HepG2 (cell line): ENCODE results near the gene TOX4. TPM values are rescaled to one million over a fixed set of nuclear protein-coding genes. Genes with fewer than 3 reads are reported as not detected.

ENCODE experiments used
- GABPB1 ChIP-seq: IDR thresholded peaks from 2 replicates; pipeline ENCODE4 v1.6.1; 2016; ENCODE audit warnings: mild to moderate bottlenecking, missing genetic modification reagents, moderate library complexity, missing compliant biosample characterization
- MEF2D ChIP-seq: sonication (generic); formaldehyde crosslinking; IDR thresholded peaks from 2 replicates; pipeline ENCODE4 v1.5.1; 2020; ENCODE audit warnings: mild to moderate bottlenecking, missing genetic modification reagents
- UBTF ChIP-seq: sonication (generic); formaldehyde crosslinking; IDR thresholded peaks from 2 replicates; pipeline ENCODE4 v1.4.0; 2020; ENCODE audit warnings: mild to moderate bottlenecking, missing genetic modification reagents
- ZNF558 ChIP-seq: sonication (generic); formaldehyde crosslinking; IDR thresholded peaks from 2 replicates; pipeline ENCODE4 v1.9.0; 2022; ENCODE audit warnings: mild to moderate bottlenecking, missing genetic modification reagents, borderline replicate concordance
- ZNF567 ChIP-seq: sonication (generic); formaldehyde crosslinking; IDR thresholded peaks from 2 replicates; pipeline ENCODE4 v1.8.1; 2023; ENCODE audit warnings: mild to moderate bottlenecking, missing genetic modification reagents, borderline replicate concordance
- ZNF576 ChIP-seq: sonication (generic); formaldehyde crosslinking; IDR thresholded peaks from 2 replicates; pipeline ENCODE4 v1.4.0; 2020; ENCODE audit warnings: mild to moderate bottlenecking, missing genetic modification reagents
- polyA plus RNA-seq, 8 experiments: library from polyadenylated mRNA; depleted of rRNA in 3 of 8; stranded (reverse) in 7 of 8; unstranded in 1 of 8; fragments of >200 nt; fragmentation: Illumina TruSeq in 4 of 8; extraction: Trizol in 4 of 8; gene quantifications; 2 replicates each; pipeline versions ENCODE4 v1.2.1 to v1.2.3, GENCODE V29; 2011 to 2016; ENCODE audit warnings: low read depth in 4 of 8, missing spikeins in 1 of 8, mixed read lengths in 1 of 8; ENCODE audit not compliant: insufficient read depth in 1 of 8
- total RNA-seq, 5 experiments: library from RNA; depleted of rRNA; stranded (reverse); fragments of >200 nt; fragmentation: Illumina TruSeq; extraction: Trizol; gene quantifications; 2 replicates each; pipeline ENCODE4 v1.2.3, GENCODE V29; 2016; ENCODE audit warnings: low read depth in 1 of 5
- TF ChIP-seq, protein P1 (sequence below): sonication (generic); formaldehyde crosslinking; IDR thresholded peaks from 2 replicates; pipeline ENCODE4 v1.9.0; 2022; ENCODE audit warnings: missing genetic modification reagents, mild to moderate bottlenecking, borderline replicate concordance
- TF ChIP-seq, protein P2 (sequence below): sonication (generic); formaldehyde crosslinking; IDR thresholded peaks from 2 replicates; pipeline ENCODE4 v1.4.0; 2020; ENCODE audit warnings: mild to moderate bottlenecking, missing genetic modification reagents
- TF ChIP-seq, protein P3 (sequence below): sonication (generic); formaldehyde crosslinking; IDR thresholded peaks from 2 replicates; pipeline ENCODE4 v1.8.1; 2022; ENCODE audit warnings: low read depth, mild to moderate bottlenecking, missing genetic modification reagents
- TF ChIP-seq, protein P4 (sequence below): sonication (generic); formaldehyde crosslinking; IDR thresholded peaks from 2 replicates; pipeline ENCODE4 v1.8.0; 2022; ENCODE audit warnings: mild to moderate bottlenecking, missing genetic modification reagents, moderate library complexity
- TF ChIP-seq, protein P5 (sequence below): sonication (generic); formaldehyde crosslinking; conservative IDR thresholded peaks from 2 replicates; pipeline ENCODE4 v1.4.0; 2020; ENCODE audit warnings: mild to moderate bottlenecking, missing genetic modification reagents, moderate library complexity

TOX4 gene
- total and polyA plus RNA-seq, 2 of the 13 experiments (the other 11 are each of a cell fraction or from before 2014, with no cell fraction given): 71.8 to 163 TPM

GRCh38 chr14:21536418-21537089 lies 59.6 kb downstream of the TOX4 start (continued):
- TF ChIP-seq, protein P1, sequence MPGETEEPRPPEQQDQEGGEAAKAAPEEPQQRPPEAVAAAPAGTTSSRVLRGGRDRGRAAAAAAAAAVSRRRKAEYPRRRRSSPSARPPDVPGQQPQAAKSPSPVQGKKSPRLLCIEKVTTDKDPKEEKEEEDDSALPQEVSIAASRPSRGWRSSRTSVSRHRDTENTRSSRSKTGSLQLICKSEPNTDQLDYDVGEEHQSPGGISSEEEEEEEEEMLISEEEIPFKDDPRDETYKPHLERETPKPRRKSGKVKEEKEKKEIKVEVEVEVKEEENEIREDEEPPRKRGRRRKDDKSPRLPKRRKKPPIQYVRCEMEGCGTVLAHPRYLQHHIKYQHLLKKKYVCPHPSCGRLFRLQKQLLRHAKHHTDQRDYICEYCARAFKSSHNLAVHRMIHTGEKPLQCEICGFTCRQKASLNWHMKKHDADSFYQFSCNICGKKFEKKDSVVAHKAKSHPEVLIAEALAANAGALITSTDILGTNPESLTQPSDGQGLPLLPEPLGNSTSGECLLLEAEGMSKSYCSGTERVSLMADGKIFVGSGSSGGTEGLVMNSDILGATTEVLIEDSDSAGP (CRISPR knock-in tag): peak; percentile 20; the same call in 1 of the 2 replicates
- TF ChIP-seq, protein P2, sequence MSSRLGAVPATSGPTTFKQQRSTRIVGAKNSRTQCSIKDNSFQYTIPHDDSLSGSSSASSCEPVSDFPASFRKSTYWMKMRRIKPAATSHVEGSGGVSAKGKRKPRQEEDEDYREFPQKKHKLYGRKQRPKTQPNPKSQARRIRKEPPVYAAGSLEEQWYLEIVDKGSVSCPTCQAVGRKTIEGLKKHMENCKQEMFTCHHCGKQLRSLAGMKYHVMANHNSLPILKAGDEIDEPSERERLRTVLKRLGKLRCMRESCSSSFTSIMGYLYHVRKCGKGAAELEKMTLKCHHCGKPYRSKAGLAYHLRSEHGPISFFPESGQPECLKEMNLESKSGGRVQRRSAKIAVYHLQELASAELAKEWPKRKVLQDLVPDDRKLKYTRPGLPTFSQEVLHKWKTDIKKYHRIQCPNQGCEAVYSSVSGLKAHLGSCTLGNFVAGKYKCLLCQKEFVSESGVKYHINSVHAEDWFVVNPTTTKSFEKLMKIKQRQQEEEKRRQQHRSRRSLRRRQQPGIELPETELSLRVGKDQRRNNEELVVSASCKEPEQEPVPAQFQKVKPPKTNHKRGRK (CRISPR knock-in tag): 0 out of 2 replicates have a peak, but pooled peaks have one; percentile 6
- no peak for TF ChIP-seq ZNF576 (CRISPR knock-in tag)
- peak; percentile 51; the same call in 1 of the 2 replicates for TF ChIP-seq UBTF (CRISPR knock-in tag)
- TF ChIP-seq, protein P3, sequence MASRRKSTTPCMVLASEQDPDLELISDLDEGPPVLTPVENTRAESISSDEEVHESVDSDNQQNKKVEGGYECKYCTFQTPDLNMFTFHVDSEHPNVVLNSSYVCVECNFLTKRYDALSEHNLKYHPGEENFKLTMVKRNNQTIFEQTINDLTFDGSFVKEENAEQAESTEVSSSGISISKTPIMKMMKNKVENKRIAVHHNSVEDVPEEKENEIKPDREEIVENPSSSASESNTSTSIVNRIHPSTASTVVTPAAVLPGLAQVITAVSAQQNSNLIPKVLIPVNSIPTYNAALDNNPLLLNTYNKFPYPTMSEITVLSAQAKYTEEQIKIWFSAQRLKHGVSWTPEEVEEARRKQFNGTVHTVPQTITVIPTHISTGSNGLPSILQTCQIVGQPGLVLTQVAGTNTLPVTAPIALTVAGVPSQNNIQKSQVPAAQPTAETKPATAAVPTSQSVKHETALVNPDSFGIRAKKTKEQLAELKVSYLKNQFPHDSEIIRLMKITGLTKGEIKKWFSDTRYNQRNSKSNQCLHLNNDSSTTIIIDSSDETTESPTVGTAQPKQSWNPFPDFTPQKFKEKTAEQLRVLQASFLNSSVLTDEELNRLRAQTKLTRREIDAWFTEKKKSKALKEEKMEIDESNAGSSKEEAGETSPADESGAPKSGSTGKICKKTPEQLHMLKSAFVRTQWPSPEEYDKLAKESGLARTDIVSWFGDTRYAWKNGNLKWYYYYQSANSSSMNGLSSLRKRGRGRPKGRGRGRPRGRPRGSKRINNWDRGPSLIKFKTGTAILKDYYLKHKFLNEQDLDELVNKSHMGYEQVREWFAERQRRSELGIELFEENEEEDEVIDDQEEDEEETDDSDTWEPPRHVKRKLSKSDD (CRISPR knock-in tag): no peak
- no peak for TF ChIP-seq ZNF558 (CRISPR knock-in tag)
- TF ChIP-seq MEF2D: peak; percentile 14; the same call in 1 of the 2 replicates
- peak; percentile 31; the same call in 1 of the 2 replicates for TF ChIP-seq GABPB1 (CRISPR knock-in tag)
- TF ChIP-seq, protein P4, sequence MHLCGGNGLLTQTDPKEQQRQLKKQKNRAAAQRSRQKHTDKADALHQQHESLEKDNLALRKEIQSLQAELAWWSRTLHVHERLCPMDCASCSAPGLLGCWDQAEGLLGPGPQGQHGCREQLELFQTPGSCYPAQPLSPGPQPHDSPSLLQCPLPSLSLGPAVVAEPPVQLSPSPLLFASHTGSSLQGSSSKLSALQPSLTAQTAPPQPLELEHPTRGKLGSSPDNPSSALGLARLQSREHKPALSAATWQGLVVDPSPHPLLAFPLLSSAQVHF (CRISPR knock-in tag): no peak
- TF ChIP-seq, protein P5, sequence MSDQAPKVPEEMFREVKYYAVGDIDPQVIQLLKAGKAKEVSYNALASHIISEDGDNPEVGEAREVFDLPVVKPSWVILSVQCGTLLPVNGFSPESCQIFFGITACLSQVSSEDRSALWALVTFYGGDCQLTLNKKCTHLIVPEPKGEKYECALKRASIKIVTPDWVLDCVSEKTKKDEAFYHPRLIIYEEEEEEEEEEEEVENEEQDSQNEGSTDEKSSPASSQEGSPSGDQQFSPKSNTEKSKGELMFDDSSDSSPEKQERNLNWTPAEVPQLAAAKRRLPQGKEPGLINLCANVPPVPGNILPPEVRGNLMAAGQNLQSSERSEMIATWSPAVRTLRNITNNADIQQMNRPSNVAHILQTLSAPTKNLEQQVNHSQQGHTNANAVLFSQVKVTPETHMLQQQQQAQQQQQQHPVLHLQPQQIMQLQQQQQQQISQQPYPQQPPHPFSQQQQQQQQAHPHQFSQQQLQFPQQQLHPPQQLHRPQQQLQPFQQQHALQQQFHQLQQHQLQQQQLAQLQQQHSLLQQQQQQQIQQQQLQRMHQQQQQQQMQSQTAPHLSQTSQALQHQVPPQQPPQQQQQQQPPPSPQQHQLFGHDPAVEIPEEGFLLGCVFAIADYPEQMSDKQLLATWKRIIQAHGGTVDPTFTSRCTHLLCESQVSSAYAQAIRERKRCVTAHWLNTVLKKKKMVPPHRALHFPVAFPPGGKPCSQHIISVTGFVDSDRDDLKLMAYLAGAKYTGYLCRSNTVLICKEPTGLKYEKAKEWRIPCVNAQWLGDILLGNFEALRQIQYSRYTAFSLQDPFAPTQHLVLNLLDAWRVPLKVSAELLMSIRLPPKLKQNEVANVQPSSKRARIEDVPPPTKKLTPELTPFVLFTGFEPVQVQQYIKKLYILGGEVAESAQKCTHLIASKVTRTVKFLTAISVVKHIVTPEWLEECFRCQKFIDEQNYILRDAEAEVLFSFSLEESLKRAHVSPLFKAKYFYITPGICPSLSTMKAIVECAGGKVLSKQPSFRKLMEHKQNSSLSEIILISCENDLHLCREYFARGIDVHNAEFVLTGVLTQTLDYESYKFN (CRISPR knock-in tag): no peak
- TF ChIP-seq ZNF567 (CRISPR knock-in tag): 0 out of 2 replicates have a peak, but pooled peaks have one; percentile 41
